Astrocyte (in vitro differentiated cells and primary cell): Measurements from ENCODE around the gene PRSS50. TPM values are rescaled to one million over a fixed set of nuclear protein-coding genes. Genes with fewer than 3 reads are reported as not detected.

Source experiments
- DNase-seq: peaks from one replicate; pipeline ENCODE4 v3.0.0-alpha.2; 2010; ENCODE audit warnings: low read depth
- FAIRE-seq: peaks from 2 replicates; lab custom pipeline; 2011; peaks lifted over from hg19 to GRCh38; lab: Jason Lieb, UNC
- H2AFZ ChIP-seq: 2 replicates; pipeline ENCODE4 v1.6.0; 2012; ENCODE audit warnings: low read depth, low read length, inconsistent platforms
- H3K27ac ChIP-seq: 2 replicates; pipeline ENCODE4 v1.5.1; 2011; ENCODE audit warnings: low read depth, low read length, inconsistent platforms
- H3K27me3 ChIP-seq: 2 replicates; pipeline ENCODE4 v1.6.0; 2011; ENCODE audit warnings: low read length, inconsistent platforms; ENCODE audit not compliant: insufficient read depth
- H3K36me3 ChIP-seq: 2 replicates; pipeline ENCODE4 v1.5.1; 2011; ENCODE audit warnings: low read length, inconsistent platforms; ENCODE audit not compliant: insufficient read depth
- H3K4me1 ChIP-seq: 2 replicates; pipeline ENCODE4 v1.5.1; 2011; ENCODE audit warnings: low read length, inconsistent platforms; ENCODE audit not compliant: insufficient read depth
- H3K4me2 ChIP-seq: 2 replicates; pipeline ENCODE4 v1.6.0; 2012; ENCODE audit warnings: low read length, inconsistent platforms
- H3K4me3 ChIP-seq: 2 replicates; pipeline ENCODE4 v1.5.1; 2011; ENCODE audit warnings: low read depth, mild to moderate bottlenecking, low read length, inconsistent platforms; ENCODE audit not compliant: insufficient read depth
- H3K79me2 ChIP-seq: 2 replicates; pipeline ENCODE4 v1.6.0; 2012; ENCODE audit warnings: mild to moderate bottlenecking, low read length, inconsistent platforms; ENCODE audit not compliant: insufficient read depth
- H3K9ac ChIP-seq: 2 replicates; pipeline ENCODE4 v1.6.0; 2012; ENCODE audit warnings: mild to moderate bottlenecking, low read length, inconsistent platforms
- H3K9me3 ChIP-seq: 2 replicates; pipeline ENCODE4 v1.5.1; 2012; ENCODE audit warnings: low read depth, mild to moderate bottlenecking, low read length, inconsistent platforms; ENCODE audit not compliant: insufficient read depth
- H4K20me1 ChIP-seq: 2 replicates; pipeline ENCODE4 v1.6.0; 2012; ENCODE audit warnings: low read length, inconsistent platforms; ENCODE audit not compliant: insufficient read depth
- H3K27ac Mint-ChIP-seq: one replicate; pipeline ENCODE4 v1.8.0; 2021; ENCODE audit warnings: mild to moderate bottlenecking, mixed read lengths; ENCODE audit not compliant: unreplicated experiment
- H3K27me3 Mint-ChIP-seq: one replicate; pipeline ENCODE4 v1.8.0; 2021; ENCODE audit warnings: low read depth, mixed read lengths; ENCODE audit not compliant: unreplicated experiment
- H3K36me3 Mint-ChIP-seq: one replicate; pipeline ENCODE4 v1.8.0; 2021; ENCODE audit warnings: low read depth, mixed read lengths; ENCODE audit not compliant: unreplicated experiment
- H3K4me1 Mint-ChIP-seq: one replicate; pipeline ENCODE4 v1.8.0; 2021; ENCODE audit warnings: low read depth, mixed read lengths; ENCODE audit not compliant: unreplicated experiment
- H3K4me3 Mint-ChIP-seq: one replicate; pipeline ENCODE4 v1.8.0; 2021; ENCODE audit warnings: mild to moderate bottlenecking, moderate library complexity, mixed read lengths; ENCODE audit not compliant: unreplicated experiment
- H3K9me3 Mint-ChIP-seq: one replicate; pipeline ENCODE4 v1.8.0; 2021; ENCODE audit warnings: mild to moderate bottlenecking, mixed read lengths; ENCODE audit not compliant: unreplicated experiment
- EZH2 ChIP-seq: IDR thresholded peaks from 2 replicates; pipeline ENCODE4 v1.6.1; 2012; ENCODE audit warnings: mild to moderate bottlenecking, low read length, inconsistent platforms; ENCODE audit not compliant: insufficient read depth
- total RNA-seq: library from RNA; stranded (reverse); gene quantifications from 2 replicates; pipeline ENCODE4 v1.2.1, GENCODE V29; 2021
- TF ChIP-seq, protein P1 (sequence below): IDR thresholded peaks from 2 replicates; pipeline ENCODE4 v1.5.1; 2011; ENCODE audit warnings: low read depth, mild to moderate bottlenecking, inconsistent platforms, low read length, moderate library complexity; ENCODE audit not compliant: insufficient read depth

PRSS50 gene
- total RNA-seq, 1 donor from 2014 or later = not detected

DNA sequence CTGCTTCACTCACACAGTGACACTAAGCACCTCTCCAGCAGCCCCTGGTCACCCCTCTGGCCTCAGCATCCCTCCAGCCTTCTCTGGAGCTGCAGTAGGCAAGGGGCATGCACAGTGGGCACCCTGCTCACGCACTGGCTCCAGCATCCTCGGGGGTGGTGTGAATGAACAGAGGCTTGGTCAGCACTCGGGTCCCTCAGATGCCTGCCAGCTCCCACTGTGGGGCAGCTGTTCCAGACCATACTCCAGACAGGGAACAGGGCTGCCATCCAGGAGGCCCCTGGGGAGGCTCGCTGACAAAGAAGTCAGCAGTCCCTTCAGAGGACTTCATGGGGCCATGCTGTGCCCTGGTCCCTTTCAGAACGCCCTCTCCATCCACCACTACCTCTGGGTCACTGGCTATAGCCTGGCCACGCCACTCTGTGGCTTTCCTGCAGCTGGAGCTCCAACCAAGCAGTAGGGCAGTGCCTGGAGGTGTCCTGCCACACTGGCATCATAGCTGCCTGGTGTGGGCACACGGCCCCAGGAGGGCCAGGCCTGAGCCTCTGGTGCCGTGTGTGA is 50.5 kb downstream of the PRSS50 start:
- H3K9ac ChIP-seq = no peak overlapping the region
- H3K79me2 ChIP-seq = no peaks in the 10 kb centered on the region
- no peaks in the 10 kb centered on the region for H4K20me1 ChIP-seq
- no peaks in the 10 kb centered on the region for H3K36me3 ChIP-seq
- Mint-ChIP-seq H3K4me3 (no peak overlapping the region), H3K9me3 (peaks cover 3% of the 10 kb centered on the region), H3K4me1 (peaks cover 14% of the 10 kb centered on the region), H3K27me3 (peaks cover 39% of the 10 kb centered on the region), H3K36me3 (peaks cover 2% of the 10 kb centered on the region), H3K27ac (no peak overlapping the region)
- FAIRE-seq (no peak), DNase-seq (no peak)
- no peak overlapping the region for H3K4me2 ChIP-seq
- H2AFZ ChIP-seq = no peak overlapping the region
- H3K4me3 ChIP-seq = no peak overlapping the region
- peaks cover 10% of the 10 kb centered on the region for H3K4me1 ChIP-seq
- TF ChIP-seq, protein P1, sequence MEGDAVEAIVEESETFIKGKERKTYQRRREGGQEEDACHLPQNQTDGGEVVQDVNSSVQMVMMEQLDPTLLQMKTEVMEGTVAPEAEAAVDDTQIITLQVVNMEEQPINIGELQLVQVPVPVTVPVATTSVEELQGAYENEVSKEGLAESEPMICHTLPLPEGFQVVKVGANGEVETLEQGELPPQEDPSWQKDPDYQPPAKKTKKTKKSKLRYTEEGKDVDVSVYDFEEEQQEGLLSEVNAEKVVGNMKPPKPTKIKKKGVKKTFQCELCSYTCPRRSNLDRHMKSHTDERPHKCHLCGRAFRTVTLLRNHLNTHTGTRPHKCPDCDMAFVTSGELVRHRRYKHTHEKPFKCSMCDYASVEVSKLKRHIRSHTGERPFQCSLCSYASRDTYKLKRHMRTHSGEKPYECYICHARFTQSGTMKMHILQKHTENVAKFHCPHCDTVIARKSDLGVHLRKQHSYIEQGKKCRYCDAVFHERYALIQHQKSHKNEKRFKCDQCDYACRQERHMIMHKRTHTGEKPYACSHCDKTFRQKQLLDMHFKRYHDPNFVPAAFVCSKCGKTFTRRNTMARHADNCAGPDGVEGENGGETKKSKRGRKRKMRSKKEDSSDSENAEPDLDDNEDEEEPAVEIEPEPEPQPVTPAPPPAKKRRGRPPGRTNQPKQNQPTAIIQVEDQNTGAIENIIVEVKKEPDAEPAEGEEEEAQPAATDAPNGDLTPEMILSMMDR = no peak
- TF ChIP-seq EZH2 = no peak
- H3K27ac ChIP-seq = no peak overlapping the region
- no peaks in the 10 kb centered on the region for H3K9me3 ChIP-seq
- no peaks in the 10 kb centered on the region for H3K27me3 ChIP-seq

DNA sequence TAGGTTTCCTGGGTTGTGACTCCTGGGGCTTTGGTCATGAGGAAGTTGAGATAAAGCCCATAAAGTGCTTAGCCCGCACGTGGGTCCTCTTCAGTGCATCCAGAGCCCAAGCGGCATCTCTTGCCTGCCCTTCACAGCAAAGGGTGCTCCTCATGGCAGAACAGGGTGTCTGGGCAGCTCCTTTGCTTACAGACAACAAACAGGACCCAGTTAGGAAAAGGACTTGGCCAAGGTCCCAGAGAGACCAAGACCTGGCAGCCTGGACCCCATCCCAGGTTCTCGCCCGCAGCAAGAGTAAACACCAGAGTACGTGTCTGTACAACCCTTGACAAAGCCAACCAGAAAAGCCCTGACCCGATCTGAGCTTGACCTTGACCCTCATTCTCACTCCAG is 51.2 kb downstream of the PRSS50 start:
- no peak overlapping the region for H3K27ac Mint-ChIP-seq
- H3K4me3 Mint-ChIP-seq = no peak overlapping the region

More for the DNA sequence above, 51.2 kb downstream of the PRSS50 start:
- DNase-seq (no peak), FAIRE-seq (no peak)
- no peak for TF ChIP-seq EZH2
- TF ChIP-seq, protein P1 = no peak
- Histone ChIP-seq H3K27ac (no peak overlapping the region), H3K9me3 (no peaks in the 10 kb centered on the region), H2AFZ (no peak overlapping the region), H3K4me3 (no peak overlapping the region), H3K9ac (no peak overlapping the region), H4K20me1 (no peaks in the 10 kb centered on the region), H3K4me1 (peaks cover 10% of the 10 kb centered on the region), H3K27me3 (no peaks in the 10 kb centered on the region), H3K79me2 (no peaks in the 10 kb centered on the region), H3K4me2 (no peak overlapping the region), H3K36me3 (no peaks in the 10 kb centered on the region)
- peaks cover 18% of the 10 kb centered on the region for H3K4me1 Mint-ChIP-seq
- H3K9me3 Mint-ChIP-seq = peaks cover 3% of the 10 kb centered on the region
- peaks cover 45% of the 10 kb centered on the region for H3K27me3 Mint-ChIP-seq
- H3K36me3 Mint-ChIP-seq = peaks cover 2% of the 10 kb centered on the region
